ENCODE data around the gene ZBTB44.
"Not testable (repeated sequence)": the region's sequence is repeated elsewhere in the genome, so short reads cannot be mapped to it uniquely, and the experiment has no call there.

ZBTB44 gene

GRCh38 chr11:130340671-130341319 lies 26.1 kb upstream of the ZBTB44 start:
- no peaks in the 10 kb centered on the region for H3K4me1 Mint-ChIP-seq
- no peaks in the 10 kb centered on the region for H3K27me3 Mint-ChIP-seq (ENCODE audit: low read depth, poor library complexity)
- H3K27ac Mint-ChIP-seq, result no peak overlapping the region
- no peak for DNase-seq
- H3K9me3 Mint-ChIP-seq, result peaks cover 36% of the 10 kb centered on the region
- H3K36me3 Mint-ChIP-seq (ENCODE audit: low read depth), result peaks cover 5% of the 10 kb centered on the region
- no peak for TF ChIP-seq CTCF (IDR thresholded peaks at IDR 0.05)
- H3K4me3 Mint-ChIP-seq, result no peak overlapping the region

- no peak for TF ChIP-seq CTCF (IDR thresholded peaks at IDR 0.05)
- Mint-ChIP-seq H3K4me3 (no peak overlapping the region), H3K27me3 (ENCODE audit: low read depth, poor library complexity) (no peaks in the 10 kb centered on the region), H3K36me3 (ENCODE audit: low read depth) (peaks cover 5% of the 10 kb centered on the region), H3K4me1 (no peaks in the 10 kb centered on the region), H3K27ac (no peak overlapping the region), H3K9me3 (peaks cover 36% of the 10 kb centered on the region)
- DNase-seq, result no peak
Observed at GRCh38 chr11:130338667-130339066, 23.9 kb upstream of the ZBTB44 start.

GRCh38 chr11:130337281-130338089 lies 22.8 kb upstream of the ZBTB44 start:
- Mint-ChIP-seq H3K4me1 (no peaks in the 10 kb centered on the region), H3K27me3 (ENCODE audit: low read depth, poor library complexity) (peaks cover 2% of the 10 kb centered on the region), H3K27ac (no peak overlapping the region), H3K36me3 (ENCODE audit: low read depth) (peaks cover 5% of the 10 kb centered on the region), H3K4me3 (no peak overlapping the region), H3K9me3 (peaks cover 32% of the 10 kb centered on the region)
- TF ChIP-seq CTCF (IDR thresholded peaks at IDR 0.05), result no peak
- DNase-seq, result no peak

GRCh38 chr11:130331397-130331796 lies 16.7 kb upstream of the ZBTB44 start:
- H3K36me3 Mint-ChIP-seq (ENCODE audit: low read depth); H3K4me3 Mint-ChIP-seq; H3K27ac Mint-ChIP-seq; H3K9me3 Mint-ChIP-seq; DNase-seq; H3K27me3 Mint-ChIP-seq (ENCODE audit: low read depth, poor library complexity): not testable (repeated sequence)
- H3K4me1 Mint-ChIP-seq, result peaks cover 11% of the 10 kb centered on the region

GRCh38 chr11:130330101-130330684 lies 15.5 kb upstream of the ZBTB44 start:
- no peak overlapping the region for H3K4me3 Mint-ChIP-seq
- H3K4me1 Mint-ChIP-seq, result peaks cover 11% of the 10 kb centered on the region
- H3K9me3 Mint-ChIP-seq, result peaks cover 4% of the 10 kb centered on the region
- H3K27ac Mint-ChIP-seq, result no peak overlapping the region
- no peak for TF ChIP-seq CTCF (IDR thresholded peaks at IDR 0.05)
- DNase-seq, result no peak
- no peaks in the 10 kb centered on the region for H3K36me3 Mint-ChIP-seq (ENCODE audit: low read depth)
- H3K27me3 Mint-ChIP-seq (ENCODE audit: low read depth, poor library complexity), result peaks cover 2% of the 10 kb centered on the region

GRCh38 chr11:130328420-130328819 lies 13.7 kb upstream of the ZBTB44 start:
- H3K27me3 Mint-ChIP-seq (ENCODE audit: low read depth, poor library complexity), result peaks cover 2% of the 10 kb centered on the region
- peaks cover 11% of the 10 kb centered on the region for H3K4me1 Mint-ChIP-seq
- H3K4me3 Mint-ChIP-seq, result no peak overlapping the region
- DNase-seq, result no peak
- no peaks in the 10 kb centered on the region for H3K36me3 Mint-ChIP-seq (ENCODE audit: low read depth)
- peaks cover 4% of the 10 kb centered on the region for H3K9me3 Mint-ChIP-seq
- no peak overlapping the region for H3K27ac Mint-ChIP-seq
- no peak for TF ChIP-seq CTCF (IDR thresholded peaks at IDR 0.05)

Data from nephron progenitor cell (in vitro differentiated cells).